Measurements from ENCODE around the gene CBFA2T3. TPM values are rescaled to one million over a fixed set of nuclear protein-coding genes. Genes with fewer than 3 reads are reported as not detected.

The CBFA2T3 gene
- total and polyA plus RNA-seq, 2 donors (not counting 1 experiment from before 2014, with no cell fraction given) = 40.8 to 58.3 TPM

DNA sequence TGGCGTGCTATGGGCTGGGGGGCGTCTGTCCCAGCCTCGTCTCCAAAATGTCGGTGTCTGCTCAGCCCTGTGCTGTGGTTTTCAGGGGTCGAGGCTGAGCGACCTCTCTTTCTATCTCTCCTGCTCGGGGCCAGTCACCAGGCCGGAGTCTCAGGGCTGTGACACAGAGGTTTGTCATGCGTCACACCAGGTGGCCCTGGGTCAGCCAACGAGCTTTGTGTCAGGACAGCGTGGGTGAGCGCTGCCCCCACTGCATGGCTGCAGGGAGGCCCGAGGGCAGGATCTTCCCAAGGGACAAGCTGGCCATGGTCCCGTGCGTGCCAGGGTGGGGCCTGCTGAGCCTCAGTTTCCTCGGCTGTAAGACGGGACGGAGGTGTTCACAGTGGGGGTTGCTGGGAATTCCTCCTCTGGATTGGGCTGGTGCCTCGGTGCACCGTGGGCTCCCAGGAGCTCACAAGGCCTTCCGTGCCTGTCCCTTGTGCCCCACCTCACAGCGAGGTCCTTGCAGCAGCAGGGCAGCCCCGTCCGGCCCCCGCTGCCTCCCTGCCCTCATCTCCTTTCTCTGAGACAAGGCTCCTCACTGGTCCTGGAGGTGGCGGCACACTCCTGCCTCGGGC, 50.5 kb downstream of the CBFA2T3 start:
- 62% methylated on average over 27 of the region's 27 CpGs for WGBS (ENCODE audit: insufficient coverage)
- Histone ChIP-seq H3K4me2 (replicated peaks; ENCODE audit: low read depth, low read length, poor library complexity, severe bottlenecking) (peak overlapping the region; percentile 69), H3K4me1 (ENCODE audit: control insufficient read depth in 2 of 2, insufficient read depth in 2 of 2, low read length in 2 of 2) (peaks cover 40 to 51% of the 10 kb centered on the region in 2 donors), H3K79me2 (ENCODE audit: control insufficient read depth, insufficient read depth, low read length) (peaks cover 99% of the 10 kb centered on the region), H3K9me3 (ENCODE audit: control extremely low read depth in 1 of 3, control insufficient read depth in 2 of 3, insufficient read depth in 1 of 3, low read length in 2 of 3) (no peaks in the 10 kb centered on the region), H2AFZ (ENCODE audit: insufficient read depth, low read depth, low read length, poor library complexity, severe bottlenecking) (no peak overlapping the region), H3K27ac (ENCODE audit: low read length in 2 of 2) (no peak overlapping the region), H3K36me3 (replicated peaks in 1 of 2; ENCODE audit: control extremely low read depth in 1 of 2, control insufficient read depth in 1 of 2, extremely low read depth in 1 of 2, insufficient read depth in 2 of 2, low read length in 1 of 2) (peaks cover 0 to 21% of the 10 kb centered on the region in 2 experiments), H3K4me3 (ENCODE audit: control extremely low read depth in 1 of 5, extremely low read depth in 1 of 5, insufficient read depth in 1 of 5, low read depth in 2 of 5, low read length in 4 of 5) (no peak overlapping the region), H3K9ac (ENCODE audit: low read length) (no peak overlapping the region), H4K20me1 (ENCODE audit: control insufficient read depth, insufficient read depth, low read length, poor library complexity, severe bottlenecking) (peaks cover 96% of the 10 kb centered on the region), H3K27me3 (replicated peaks in 1 of 4; ENCODE audit: control extremely low read depth in 1 of 4, control insufficient read depth in 3 of 4, insufficient read depth in 4 of 4, low read length in 3 of 4) (no peaks in the 10 kb centered on the region)
- intact Hi-C loops (cut with micrococcal nuclease) = no loop called here
- peaks cover 59% of the 10 kb centered on the region for H3K4me1 Mint-ChIP-seq
- no peak for TF ChIP-seq EZH2 (IDR thresholded peaks at IDR 0.05; ENCODE audit: borderline replicate concordance, insufficient read depth, low read depth, low read length, poor library complexity, severe bottlenecking)
- TF ChIP-seq, protein P1, sequence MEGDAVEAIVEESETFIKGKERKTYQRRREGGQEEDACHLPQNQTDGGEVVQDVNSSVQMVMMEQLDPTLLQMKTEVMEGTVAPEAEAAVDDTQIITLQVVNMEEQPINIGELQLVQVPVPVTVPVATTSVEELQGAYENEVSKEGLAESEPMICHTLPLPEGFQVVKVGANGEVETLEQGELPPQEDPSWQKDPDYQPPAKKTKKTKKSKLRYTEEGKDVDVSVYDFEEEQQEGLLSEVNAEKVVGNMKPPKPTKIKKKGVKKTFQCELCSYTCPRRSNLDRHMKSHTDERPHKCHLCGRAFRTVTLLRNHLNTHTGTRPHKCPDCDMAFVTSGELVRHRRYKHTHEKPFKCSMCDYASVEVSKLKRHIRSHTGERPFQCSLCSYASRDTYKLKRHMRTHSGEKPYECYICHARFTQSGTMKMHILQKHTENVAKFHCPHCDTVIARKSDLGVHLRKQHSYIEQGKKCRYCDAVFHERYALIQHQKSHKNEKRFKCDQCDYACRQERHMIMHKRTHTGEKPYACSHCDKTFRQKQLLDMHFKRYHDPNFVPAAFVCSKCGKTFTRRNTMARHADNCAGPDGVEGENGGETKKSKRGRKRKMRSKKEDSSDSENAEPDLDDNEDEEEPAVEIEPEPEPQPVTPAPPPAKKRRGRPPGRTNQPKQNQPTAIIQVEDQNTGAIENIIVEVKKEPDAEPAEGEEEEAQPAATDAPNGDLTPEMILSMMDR (IDR thresholded peaks at IDR 0.05) = no peak
- POLR2A ChIA-PET = no interaction called here
- ATAC-seq (ENCODE audit: low read depth) = no peak
- CTCF ChIA-PET = interaction anchor here (1.2 to 1.5 kb wide), 2 partner anchors 172 to 241 kb away, joined by 3 to 6 read pairs; no protein-coding TSS in a partner anchor
- H3K4me3 Mint-ChIP-seq = no peak overlapping the region
- peak overlapping the region; percentile 70 for H3K27ac Mint-ChIP-seq
- no peaks in the 10 kb centered on the region for H3K27me3 Mint-ChIP-seq
- DNase-seq = no peak
- H3K9me3 Mint-ChIP-seq (ENCODE audit: insufficient read depth) = no peaks in the 10 kb centered on the region

DNA sequence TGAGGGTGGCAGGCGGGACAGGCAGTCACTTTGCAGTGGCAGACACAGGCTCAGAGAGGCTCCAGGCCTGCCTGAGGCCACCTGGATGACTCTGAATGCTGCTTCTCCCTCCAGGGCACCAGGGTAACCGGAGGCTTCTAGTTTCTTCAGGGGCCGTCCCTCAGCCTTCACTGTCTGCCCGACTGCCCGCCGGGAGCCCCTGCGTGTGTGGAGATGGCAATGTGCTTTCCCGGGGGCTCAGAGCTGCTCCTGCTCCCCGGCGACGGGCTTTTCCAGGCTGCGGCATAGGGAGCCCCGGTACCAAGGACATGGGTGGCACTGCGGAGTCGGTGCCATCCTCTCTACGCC, 51.5 kb downstream of the CBFA2T3 start:
- POLR2A ChIA-PET = no interaction called here
- TF ChIP-seq, protein P1 (IDR thresholded peaks at IDR 0.05) = no peak
- no peak for TF ChIP-seq EZH2 (IDR thresholded peaks at IDR 0.05; ENCODE audit: borderline replicate concordance, insufficient read depth, low read depth, low read length, poor library complexity, severe bottlenecking)

More for the DNA sequence above, 51.5 kb downstream of the CBFA2T3 start:
- peaks cover 0 to 19% of the 10 kb centered on the region in 2 experiments for H3K36me3 ChIP-seq (replicated peaks in 1 of 2; ENCODE audit: control extremely low read depth in 1 of 2, control insufficient read depth in 1 of 2, extremely low read depth in 1 of 2, insufficient read depth in 2 of 2, low read length in 1 of 2)
- H3K27ac ChIP-seq (ENCODE audit: low read length in 2 of 2) = no peak overlapping the region
- no peak overlapping the region for H3K4me3 ChIP-seq (ENCODE audit: control extremely low read depth in 1 of 5, extremely low read depth in 1 of 5, insufficient read depth in 1 of 5, low read depth in 2 of 5, low read length in 4 of 5)
- H3K4me1 ChIP-seq (ENCODE audit: control insufficient read depth in 2 of 2, insufficient read depth in 2 of 2, low read length in 2 of 2) = peaks cover 49 to 61% of the 10 kb centered on the region in 2 donors
- no peak overlapping the region for H2AFZ ChIP-seq (ENCODE audit: insufficient read depth, low read depth, low read length, poor library complexity, severe bottlenecking)
- CTCF ChIA-PET = interaction anchor here (0.6 to 1.7 kb wide), 2 partner anchors 10 to 184 kb away, joined by 4 to 8 read pairs; no protein-coding TSS in a partner anchor
- H3K4me2 ChIP-seq (replicated peaks; ENCODE audit: low read depth, low read length, poor library complexity, severe bottlenecking) = peak overlapping the region; percentile 69
- Mint-ChIP-seq H3K27ac (peak overlapping the region; percentile 78), H3K27me3 (no peaks in the 10 kb centered on the region), H3K4me1 (peaks cover 60% of the 10 kb centered on the region), H3K9me3 (ENCODE audit: insufficient read depth) (no peaks in the 10 kb centered on the region), H3K4me3 (no peak overlapping the region)
- H3K9ac ChIP-seq (ENCODE audit: low read length) = no peak overlapping the region
- peaks cover 97% of the 10 kb centered on the region for H4K20me1 ChIP-seq (ENCODE audit: control insufficient read depth, insufficient read depth, low read length, poor library complexity, severe bottlenecking)
- no peaks in the 10 kb centered on the region for H3K27me3 ChIP-seq (replicated peaks in 1 of 4; ENCODE audit: control extremely low read depth in 1 of 4, control insufficient read depth in 3 of 4, insufficient read depth in 4 of 4, low read length in 3 of 4)
- ATAC-seq (ENCODE audit: low read depth) (no peak), DNase-seq (no peak)
- H3K79me2 ChIP-seq (ENCODE audit: control insufficient read depth, insufficient read depth, low read length) = peaks cover 100% of the 10 kb centered on the region
- intact Hi-C loops (cut with micrococcal nuclease) = loop anchor here (1.0 kb wide), 2 partner anchors 11 to 292 kb away; partner anchors contain the start of gene ZNF778
- no peaks in the 10 kb centered on the region for H3K9me3 ChIP-seq (ENCODE audit: control extremely low read depth in 1 of 3, control insufficient read depth in 2 of 3, insufficient read depth in 1 of 3, low read length in 2 of 3)
- 78% methylated on average over 14 of the region's 16 CpGs for WGBS (ENCODE audit: insufficient coverage)

Measured in B cell (primary cell).